ENCODE measurements around the gene SBK2. TPM values are rescaled to one million over a fixed set of nuclear protein-coding genes. Genes with fewer than 3 reads are reported as not detected.
A peak's percentile ranks its signal among the peaks of the same experiment; 100 is the strongest.

Gene SBK2
- total and polyA plus RNA-seq, 9 of the 15 experiments (the other 6 are each of a cell fraction or from before 2014, with no cell fraction given), result not detected

- TF ChIP-seq KDM4B (IDR thresholded peaks at IDR 0.05; ENCODE audit: borderline replicate concordance in 2 of 2, low read depth in 1 of 2) (0 out of 4 replicates have a peak, but pooled peaks of 1 of the 2 experiments have one; percentile 19), ZNF143 (CRISPR knock-in tag; IDR thresholded peaks at IDR 0.05) (no peak), MGA (IDR thresholded peaks at IDR 0.05) (peak; percentile 52), SNRNP70 (optimal IDR thresholded peaks at IDR 0.05; ENCODE audit: low read depth, low read length) (no peak), ZFP36 (IDR thresholded peaks at IDR 0.05; ENCODE audit: low read depth, low read length, partially characterized antibody) (peak; percentile 73), ZNF644 (tag; IDR thresholded peaks at IDR 0.05; ENCODE audit: low read depth) (no peak)
- TF ChIP-seq, protein P1, sequence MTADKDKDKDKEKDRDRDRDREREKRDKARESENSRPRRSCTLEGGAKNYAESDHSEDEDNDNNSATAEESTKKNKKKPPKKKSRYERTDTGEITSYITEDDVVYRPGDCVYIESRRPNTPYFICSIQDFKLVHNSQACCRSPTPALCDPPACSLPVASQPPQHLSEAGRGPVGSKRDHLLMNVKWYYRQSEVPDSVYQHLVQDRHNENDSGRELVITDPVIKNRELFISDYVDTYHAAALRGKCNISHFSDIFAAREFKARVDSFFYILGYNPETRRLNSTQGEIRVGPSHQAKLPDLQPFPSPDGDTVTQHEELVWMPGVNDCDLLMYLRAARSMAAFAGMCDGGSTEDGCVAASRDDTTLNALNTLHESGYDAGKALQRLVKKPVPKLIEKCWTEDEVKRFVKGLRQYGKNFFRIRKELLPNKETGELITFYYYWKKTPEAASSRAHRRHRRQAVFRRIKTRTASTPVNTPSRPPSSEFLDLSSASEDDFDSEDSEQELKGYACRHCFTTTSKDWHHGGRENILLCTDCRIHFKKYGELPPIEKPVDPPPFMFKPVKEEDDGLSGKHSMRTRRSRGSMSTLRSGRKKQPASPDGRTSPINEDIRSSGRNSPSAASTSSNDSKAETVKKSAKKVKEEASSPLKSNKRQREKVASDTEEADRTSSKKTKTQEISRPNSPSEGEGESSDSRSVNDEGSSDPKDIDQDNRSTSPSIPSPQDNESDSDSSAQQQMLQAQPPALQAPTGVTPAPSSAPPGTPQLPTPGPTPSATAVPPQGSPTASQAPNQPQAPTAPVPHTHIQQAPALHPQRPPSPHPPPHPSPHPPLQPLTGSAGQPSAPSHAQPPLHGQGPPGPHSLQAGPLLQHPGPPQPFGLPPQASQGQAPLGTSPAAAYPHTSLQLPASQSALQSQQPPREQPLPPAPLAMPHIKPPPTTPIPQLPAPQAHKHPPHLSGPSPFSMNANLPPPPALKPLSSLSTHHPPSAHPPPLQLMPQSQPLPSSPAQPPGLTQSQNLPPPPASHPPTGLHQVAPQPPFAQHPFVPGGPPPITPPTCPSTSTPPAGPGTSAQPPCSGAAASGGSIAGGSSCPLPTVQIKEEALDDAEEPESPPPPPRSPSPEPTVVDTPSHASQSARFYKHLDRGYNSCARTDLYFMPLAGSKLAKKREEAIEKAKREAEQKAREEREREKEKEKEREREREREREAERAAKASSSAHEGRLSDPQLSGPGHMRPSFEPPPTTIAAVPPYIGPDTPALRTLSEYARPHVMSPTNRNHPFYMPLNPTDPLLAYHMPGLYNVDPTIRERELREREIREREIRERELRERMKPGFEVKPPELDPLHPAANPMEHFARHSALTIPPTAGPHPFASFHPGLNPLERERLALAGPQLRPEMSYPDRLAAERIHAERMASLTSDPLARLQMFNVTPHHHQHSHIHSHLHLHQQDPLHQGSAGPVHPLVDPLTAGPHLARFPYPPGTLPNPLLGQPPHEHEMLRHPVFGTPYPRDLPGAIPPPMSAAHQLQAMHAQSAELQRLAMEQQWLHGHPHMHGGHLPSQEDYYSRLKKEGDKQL (CRISPR knock-in tag; IDR thresholded peaks at IDR 0.05; ENCODE audit: borderline replicate concordance), result no peak
Observed at GRCh38 chr19:55526216-55527196, 10.4 kb downstream of the SBK2 start (continued).
